ENCODE measurements around the gene INTS15.
A peak's percentile ranks its signal among the peaks of the same experiment; 100 is the strongest.

The INTS15 gene

GRCh38 chr7:6642861-6643640, 53.2 kb downstream of the INTS15 start:
- no peaks in the 10 kb centered on the region for H3K27me3 Mint-ChIP-seq
- H3K27ac Mint-ChIP-seq (ENCODE audit: low read depth): no peak overlapping the region
- no peak for ATAC-seq (replicated peaks; ENCODE audit: extremely low read depth, poor library complexity, severe bottlenecking)
- H3K4me3 Mint-ChIP-seq: no peak overlapping the region
- no peaks in the 10 kb centered on the region for H3K9me3 Mint-ChIP-seq
- H3K36me3 Mint-ChIP-seq (ENCODE audit: insufficient read depth): peaks cover 29% of the 10 kb centered on the region
- no peak for DNase-seq (ENCODE audit: low spot score in 2 of 2)
- H3K4me1 Mint-ChIP-seq: peaks cover 24% of the 10 kb centered on the region

- H3K36me3 Mint-ChIP-seq (ENCODE audit: insufficient read depth): peaks cover 29% of the 10 kb centered on the region
These were observed 54.2 kb downstream of the INTS15 start for GRCh38 chr7:6643915-6644625.

GRCh38 chr7:6644728-6645127, 54.9 kb downstream of the INTS15 start:
- Mint-ChIP-seq H3K36me3 (ENCODE audit: insufficient read depth) (peaks cover 27% of the 10 kb centered on the region), H3K27ac (ENCODE audit: low read depth) (no peak overlapping the region)
- ATAC-seq (replicated peaks; ENCODE audit: extremely low read depth, poor library complexity, severe bottlenecking): no peak

More at GRCh38 chr7:6643915-6644625, 54.2 kb downstream of the INTS15 start:
- H3K4me3 Mint-ChIP-seq: no peak overlapping the region
- no peaks in the 10 kb centered on the region for H3K27me3 Mint-ChIP-seq
- no peak for ATAC-seq (replicated peaks; ENCODE audit: extremely low read depth, poor library complexity, severe bottlenecking)
- no peak overlapping the region for H3K27ac Mint-ChIP-seq (ENCODE audit: low read depth)
- H3K4me1 Mint-ChIP-seq: peaks cover 13% of the 10 kb centered on the region
- no peaks in the 10 kb centered on the region for H3K9me3 Mint-ChIP-seq
- DNase-seq (ENCODE audit: low spot score in 2 of 2): no peak

GRCh38 chr7:6646465-6646864, 56.6 kb downstream of the INTS15 start:
- no peaks in the 10 kb centered on the region for H3K9me3 Mint-ChIP-seq
- ATAC-seq (replicated peaks; ENCODE audit: extremely low read depth, poor library complexity, severe bottlenecking): peak; percentile 10

More at GRCh38 chr7:6644728-6645127, 54.9 kb downstream of the INTS15 start:
- no peaks in the 10 kb centered on the region for H3K9me3 Mint-ChIP-seq
- no peak overlapping the region for H3K4me3 Mint-ChIP-seq
- no peaks in the 10 kb centered on the region for H3K27me3 Mint-ChIP-seq
- peaks cover 7% of the 10 kb centered on the region for H3K4me1 Mint-ChIP-seq
- DNase-seq (ENCODE audit: low spot score in 2 of 2): no peak

GRCh38 chr7:6647080-6647479, 57.3 kb downstream of the INTS15 start:
- DNase-seq (ENCODE audit: low spot score in 2 of 2) (no peak), ATAC-seq (replicated peaks; ENCODE audit: extremely low read depth, poor library complexity, severe bottlenecking) (no peak)
- Mint-ChIP-seq H3K4me3 (no peak overlapping the region), H3K9me3 (no peaks in the 10 kb centered on the region), H3K27ac (ENCODE audit: low read depth) (no peak overlapping the region), H3K27me3 (no peaks in the 10 kb centered on the region), H3K4me1 (no peaks in the 10 kb centered on the region), H3K36me3 (ENCODE audit: insufficient read depth) (peaks cover 31% of the 10 kb centered on the region)

More at GRCh38 chr7:6646465-6646864, 56.6 kb downstream of the INTS15 start:
- Mint-ChIP-seq H3K27ac (ENCODE audit: low read depth) (no peak overlapping the region), H3K4me3 (no peak overlapping the region), H3K36me3 (ENCODE audit: insufficient read depth) (peaks cover 29% of the 10 kb centered on the region), H3K27me3 (no peaks in the 10 kb centered on the region), H3K4me1 (no peaks in the 10 kb centered on the region)
- no peak for DNase-seq (ENCODE audit: low spot score in 2 of 2)

- ATAC-seq (replicated peaks; ENCODE audit: extremely low read depth, poor library complexity, severe bottlenecking) (no peak), DNase-seq (ENCODE audit: low spot score in 2 of 2) (no peak)
- Mint-ChIP-seq H3K4me1 (no peaks in the 10 kb centered on the region), H3K9me3 (no peaks in the 10 kb centered on the region), H3K36me3 (ENCODE audit: insufficient read depth) (peaks cover 29% of the 10 kb centered on the region), H3K27ac (ENCODE audit: low read depth) (no peak overlapping the region), H3K27me3 (no peaks in the 10 kb centered on the region), H3K4me3 (no peak overlapping the region)
These were observed 57.7 kb downstream of the INTS15 start for GRCh38 chr7:6647541-6647940.

- no peaks in the 10 kb centered on the region for H3K27me3 Mint-ChIP-seq
- no peaks in the 10 kb centered on the region for H3K9me3 Mint-ChIP-seq
- H3K4me3 Mint-ChIP-seq: no peak overlapping the region
- H3K36me3 Mint-ChIP-seq (ENCODE audit: insufficient read depth): peaks cover 29% of the 10 kb centered on the region
- no peaks in the 10 kb centered on the region for H3K4me1 Mint-ChIP-seq
- DNase-seq (ENCODE audit: low spot score in 2 of 2) (no peak), ATAC-seq (replicated peaks; ENCODE audit: extremely low read depth, poor library complexity, severe bottlenecking) (no peak)
- no peak overlapping the region for H3K27ac Mint-ChIP-seq (ENCODE audit: low read depth)
These were observed 58.4 kb downstream of the INTS15 start for GRCh38 chr7:6648066-6648814.

GRCh38 chr7:6648815-6649104, 58.9 kb downstream of the INTS15 start:
- Mint-ChIP-seq H3K4me1 (no peaks in the 10 kb centered on the region), H3K36me3 (ENCODE audit: insufficient read depth) (peaks cover 29% of the 10 kb centered on the region), H3K27ac (ENCODE audit: low read depth) (no peak overlapping the region), H3K4me3 (no peak overlapping the region), H3K27me3 (no peaks in the 10 kb centered on the region), H3K9me3 (no peaks in the 10 kb centered on the region)
- no peak for DNase-seq (ENCODE audit: low spot score in 2 of 2)
- no peak for ATAC-seq (replicated peaks; ENCODE audit: extremely low read depth, poor library complexity, severe bottlenecking)

- H3K27me3 Mint-ChIP-seq: no peaks in the 10 kb centered on the region
- H3K9me3 Mint-ChIP-seq: no peaks in the 10 kb centered on the region
- H3K36me3 Mint-ChIP-seq (ENCODE audit: insufficient read depth): peaks cover 29% of the 10 kb centered on the region
- H3K4me3 Mint-ChIP-seq: no peak overlapping the region
- H3K27ac Mint-ChIP-seq (ENCODE audit: low read depth): no peak overlapping the region
- DNase-seq (ENCODE audit: low spot score in 2 of 2) (no peak), ATAC-seq (replicated peaks; ENCODE audit: extremely low read depth, poor library complexity, severe bottlenecking) (no peak)
- no peaks in the 10 kb centered on the region for H3K4me1 Mint-ChIP-seq
These were observed 59.6 kb downstream of the INTS15 start for GRCh38 chr7:6649241-6649961.

GRCh38 chr7:6650086-6650485, 60.3 kb downstream of the INTS15 start:
- H3K4me1 Mint-ChIP-seq: no peaks in the 10 kb centered on the region
- peaks cover 29% of the 10 kb centered on the region for H3K36me3 Mint-ChIP-seq (ENCODE audit: insufficient read depth)
- ATAC-seq (replicated peaks; ENCODE audit: extremely low read depth, poor library complexity, severe bottlenecking) (no peak), DNase-seq (ENCODE audit: low spot score in 2 of 2) (no peak)
- H3K4me3 Mint-ChIP-seq: no peak overlapping the region
- H3K9me3 Mint-ChIP-seq: no peaks in the 10 kb centered on the region
- no peak overlapping the region for H3K27ac Mint-ChIP-seq (ENCODE audit: low read depth)
- no peaks in the 10 kb centered on the region for H3K27me3 Mint-ChIP-seq

- Mint-ChIP-seq H3K4me1 (no peaks in the 10 kb centered on the region), H3K36me3 (ENCODE audit: insufficient read depth) (peaks cover 29% of the 10 kb centered on the region), H3K27ac (ENCODE audit: low read depth) (peak overlapping the region; percentile 38), H3K4me3 (no peak overlapping the region), H3K27me3 (no peaks in the 10 kb centered on the region), H3K9me3 (no peaks in the 10 kb centered on the region)
- ATAC-seq (replicated peaks; ENCODE audit: extremely low read depth, poor library complexity, severe bottlenecking) (no peak), DNase-seq (ENCODE audit: low spot score in 2 of 2) (no peak)
These were observed 60.7 kb downstream of the INTS15 start for GRCh38 chr7:6650521-6651011.

- DNase-seq (ENCODE audit: low spot score in 2 of 2) (no peak), ATAC-seq (replicated peaks; ENCODE audit: extremely low read depth, poor library complexity, severe bottlenecking) (no peak)
- Mint-ChIP-seq H3K4me3 (no peak overlapping the region), H3K4me1 (no peaks in the 10 kb centered on the region), H3K27me3 (no peaks in the 10 kb centered on the region), H3K9me3 (no peaks in the 10 kb centered on the region), H3K36me3 (ENCODE audit: insufficient read depth) (peaks cover 25% of the 10 kb centered on the region), H3K27ac (ENCODE audit: low read depth) (no peak overlapping the region)
These were observed 62.1 kb downstream of the INTS15 start for GRCh38 chr7:6651851-6652445.

Measured in central memory CD8-positive, alpha-beta T cell (primary cell).